ENCODE results near the gene GAREM1.
"Not testable (repeated sequence)": the region's sequence is repeated elsewhere in the genome, so short reads cannot be mapped to it uniquely, and the experiment has no call there.

GAREM1 gene

GRCh38 chr18:32249147-32249929 is 221.3 kb downstream of the GAREM1 start:
- no peak for DNase-seq

DNA sequence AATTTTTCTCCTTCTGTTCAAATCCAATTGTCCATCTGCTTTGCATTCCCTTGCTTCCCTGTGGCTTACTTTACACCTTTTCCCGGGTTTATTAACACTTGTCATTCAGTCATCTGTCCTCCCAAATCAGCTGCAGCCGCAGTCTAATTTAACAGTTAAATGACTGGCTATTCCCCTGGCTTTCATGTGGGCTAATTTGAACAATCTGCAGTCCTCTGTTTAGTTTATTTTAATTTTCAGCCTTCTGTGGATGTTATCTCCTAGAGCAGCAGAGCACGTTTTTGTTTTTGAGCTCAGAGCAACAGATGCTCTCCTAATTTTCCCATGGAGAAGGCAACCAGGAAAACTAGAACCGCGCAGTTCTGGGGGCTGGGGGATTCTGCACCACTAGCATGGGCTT is 225.8 kb downstream of the GAREM1 start:
- DNase-seq: no peak

GRCh38 chr18:32243358-32243757 is 227.3 kb downstream of the GAREM1 start:
- no peak for DNase-seq

DNA sequence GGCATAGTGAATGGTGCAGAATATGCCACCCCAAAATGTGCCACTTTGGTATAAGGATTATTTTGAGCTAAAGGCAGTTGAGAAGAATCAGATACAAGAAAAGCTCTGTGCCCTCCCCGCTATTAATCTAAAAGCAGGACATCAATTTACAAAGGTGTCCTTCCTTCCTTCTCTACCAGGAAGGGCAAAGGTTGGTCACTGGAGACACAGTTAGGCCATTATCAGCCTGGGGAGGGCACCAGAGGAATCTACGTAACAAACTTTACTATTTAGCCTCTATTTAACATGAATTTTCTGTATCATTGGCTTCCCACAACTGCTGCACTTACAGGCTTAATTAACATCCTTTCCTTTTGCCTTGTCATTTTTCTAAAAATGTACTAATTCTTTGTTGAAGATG is 228.3 kb downstream of the GAREM1 start:
- DNase-seq: no peak

GRCh38 chr18:32238635-32239268 is 231.9 kb downstream of the GAREM1 start:
- DNase-seq: no peak

DNA sequence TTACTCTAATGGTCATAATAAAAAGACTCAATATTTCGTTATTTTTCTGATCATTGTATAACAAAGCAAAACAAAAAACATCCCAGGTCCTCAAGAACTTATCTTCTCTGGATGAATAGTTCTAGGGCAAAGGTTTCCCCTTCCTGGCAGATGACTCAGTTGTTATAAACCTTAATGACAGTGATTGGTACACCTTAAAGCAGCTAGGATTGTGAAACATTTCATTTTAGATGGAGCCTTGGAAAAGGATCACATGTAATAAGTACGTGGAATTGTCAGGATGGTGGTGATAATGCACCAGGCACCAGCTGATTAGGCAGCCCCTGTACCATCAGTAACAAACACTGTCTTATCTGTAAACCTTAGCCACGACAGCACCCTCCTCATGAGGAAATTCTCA is 233.6 kb downstream of the GAREM1 start:
- no peak for DNase-seq

DNA sequence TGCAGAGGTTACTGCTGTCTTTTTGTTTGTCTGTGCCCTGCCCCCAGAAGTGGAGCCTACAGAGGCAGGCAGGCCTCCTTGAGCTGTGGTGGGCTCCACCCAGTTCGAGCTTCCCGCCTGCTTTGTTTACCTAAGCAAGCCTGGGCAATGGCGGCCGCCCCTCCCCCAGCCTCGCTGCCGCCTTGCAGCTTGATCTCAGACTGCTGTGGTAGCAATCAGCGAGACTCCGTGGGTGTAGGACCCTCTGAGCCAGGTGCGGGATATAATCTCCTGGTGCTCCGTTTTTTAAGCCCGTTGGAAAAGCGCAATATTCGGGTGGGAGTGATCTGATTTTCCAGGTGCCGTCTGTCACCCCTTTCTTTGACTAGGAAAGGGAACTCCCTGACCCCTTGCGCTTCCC is 237.3 kb downstream of the GAREM1 start:
- not testable (repeated sequence) for DNase-seq

DNA sequence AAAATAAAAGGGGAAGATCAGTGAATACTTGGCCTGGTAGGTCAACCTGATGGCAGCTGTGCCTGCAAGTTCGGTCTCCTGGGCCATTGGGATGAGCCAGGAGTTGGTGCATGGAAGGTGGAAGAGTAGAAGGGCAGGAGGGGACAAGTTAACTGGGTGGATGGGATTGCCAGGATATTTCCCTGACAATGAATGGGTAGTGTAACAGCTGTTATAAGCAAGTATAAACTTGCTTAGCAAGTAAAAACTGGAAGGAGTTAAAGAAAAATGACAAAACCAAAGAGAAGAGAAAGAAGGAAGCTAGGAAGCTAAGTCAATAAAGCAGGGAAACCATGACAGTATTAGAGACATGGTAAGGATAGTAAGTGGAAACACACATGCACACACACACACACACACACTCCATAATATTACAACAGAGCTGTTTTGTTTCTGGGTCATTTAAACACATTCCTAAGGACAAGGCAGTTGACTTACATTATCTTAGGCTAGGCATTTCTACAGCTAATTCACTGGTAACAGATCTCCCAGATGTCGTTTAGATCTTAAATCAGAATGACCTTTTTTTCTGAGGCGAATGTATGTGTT is 251.2 kb downstream of the GAREM1 start:
- no peak for DNase-seq

GRCh38 chr18:32216390-32216789 is 254.3 kb downstream of the GAREM1 start:
- no peak for DNase-seq

GRCh38 chr18:32213693-32214092 is 257.0 kb downstream of the GAREM1 start:
- DNase-seq: no peak
